HCT116 (cell line): Measurements from ENCODE around the gene SETD2. TPM values are rescaled to one million over a fixed set of nuclear protein-coding genes. Genes with fewer than 3 reads are reported as not detected.

Experiments used
- ATAC-seq: fragments of 200-7000 bp; cut with Tn5 transposase; 2 replicates; pipeline ENCODE4 v1.9.1; 2020; ENCODE audit warnings: mild to moderate bottlenecking, moderate library complexity
- BruUV-seq: library from RNA; stranded (reverse); fragments of 400-500 nt; replicated peaks from 2 replicates; lab custom pipeline; 2021; lab: Mats Ljungman, UMichigan
- CTCF ChIA-PET: fragments of 300-600 bp; sonication (Branson Sonifier 250); formaldehyde crosslinking; loops from one replicate; lab custom pipeline; 2021; ENCODE audit warnings: antibody characterized with exemption; lab: Charles Lee
- POLR2A ChIA-PET: fragments of 300-600, 350-600 bp; sonication (Branson Sonifier 250); formaldehyde crosslinking; loops from one replicate; lab custom pipeline; 2021; ENCODE audit warnings: antibody characterized with exemption; lab: Charles Lee
- RAD21 ChIA-PET, 2 experiments: fragments of 300-600 bp; sonication (Branson Sonifier 250); formaldehyde crosslinking; loops; one replicate each; lab custom pipeline; 2023; ENCODE audit warnings: low total read pairs in 2 of 2; ENCODE audit not compliant: uncharacterized antibody in 2 of 2, unreplicated experiment in 2 of 2, low non-redundant PET in 1 of 2; lab: Charles Lee
- DNase-seq: peaks from one replicate; pipeline ENCODE4 v3.0.0-alpha.2; 2010; ENCODE audit warnings: low read depth, low spot score
- H2AFZ ChIP-seq: fragments of 200-600 bp; shearing (Covaris generic), sonication (generic); 2 replicates; pipeline ENCODE4 v1.6.1; 2017; ENCODE audit warnings: low read depth, mixed run types, mixed read lengths, antibody characterized with exemption, low read length; ENCODE audit not compliant: poor library complexity, severe bottlenecking
- H3K27ac ChIP-seq: 2 replicates; pipeline ENCODE4 v1.5.1; 2012; ENCODE audit warnings: low read depth, low read length
- H3K27me3 ChIP-seq: fragments of 200-600 bp; sonication (generic); 2 replicates; pipeline ENCODE4 v1.6.1; 2016; ENCODE audit warnings: mixed run types, low read length, mixed read lengths; ENCODE audit not compliant: insufficient read depth
- H3K36me3 ChIP-seq, 2 experiments: fragments of 200-500 bp in 1 of 2; fragments of 200-600 bp in 1 of 2; sonication (Bioruptor generic) in 1 of 2; sonication (generic) in 1 of 2; 2 replicates each; pipeline versions ENCODE4 v1.5.1 to v1.6.1; 2014 to 2016; ENCODE audit warnings: low read length in 2 of 2, inconsistent platforms in 1 of 2, mixed read lengths in 1 of 2, mixed run types in 1 of 2; ENCODE audit not compliant: insufficient read depth in 2 of 2, control insufficient read depth in 1 of 2
- H3K4me1 ChIP-seq, 2 experiments: fragments of 200-600 bp in 1 of 2; sonication (generic) in 1 of 2; 2 replicates each; pipeline versions ENCODE4 v1.5.1 to v1.6.1; 2012 to 2017; ENCODE audit warnings: low read length in 2 of 2, inconsistent platforms in 1 of 2, mild to moderate bottlenecking in 1 of 2, mixed read lengths in 1 of 2, mixed run types in 1 of 2, moderate library complexity in 1 of 2; ENCODE audit not compliant: insufficient read depth in 2 of 2, control insufficient read depth in 1 of 2
- H3K4me2 ChIP-seq: fragments of 200-600 bp; sonication (generic); 2 replicates; pipeline ENCODE4 v1.6.1; 2017; ENCODE audit warnings: mixed run types, low read length, mixed read lengths
- H3K4me3 ChIP-seq, 2 experiments: fragments of 200-600 bp in 1 of 2; sonication (generic) in 1 of 2; replicated peaks in 1 of 2; 2 replicates each; pipeline ENCODE4 v1.5.1; 2011 to 2016; ENCODE audit warnings: low read length in 2 of 2, control low read depth in 1 of 2, low read depth in 1 of 2, mild to moderate bottlenecking in 1 of 2, mixed read lengths in 1 of 2, mixed run types in 1 of 2
- H3K79me2 ChIP-seq: fragments of 200-600 bp; sonication (generic); 2 replicates; pipeline ENCODE4 v1.6.1; 2017; ENCODE audit warnings: mild to moderate bottlenecking, mixed run types, low read length, moderate library complexity, mixed read lengths; ENCODE audit not compliant: insufficient read depth
- H3K9ac ChIP-seq: fragments of 200-600 bp; sonication (generic); 2 replicates; pipeline ENCODE4 v1.6.1; 2016; ENCODE audit warnings: low read length, mixed read lengths
- H3K9me2 ChIP-seq: fragments of 200-600 bp; sonication (generic), shearing (Covaris generic); 2 replicates; pipeline ENCODE4 v1.6.1; 2017; ENCODE audit warnings: mixed run types, mild to moderate bottlenecking, moderate library complexity; ENCODE audit not compliant: insufficient read depth
- H3K9me3 ChIP-seq, 2 experiments: fragments of 200-500 bp in 1 of 2; fragments of 200-600 bp in 1 of 2; sonication (Bioruptor generic) in 1 of 2; sonication (generic) in 1 of 2; 2 replicates each; pipeline ENCODE4 v1.6.1; 2014 to 2017; ENCODE audit warnings: low read length in 2 of 2, mixed read lengths in 2 of 2, inconsistent platforms in 1 of 2, low read depth in 1 of 2, mild to moderate bottlenecking in 1 of 2, mixed run types in 1 of 2, moderate library complexity in 1 of 2; ENCODE audit not compliant: control insufficient read depth in 1 of 2, insufficient read depth in 1 of 2
- H4K20me1 ChIP-seq: fragments of 200-600 bp; sonication (generic), shearing (Covaris generic); 2 replicates; pipeline ENCODE4 v1.6.1; 2017; ENCODE audit warnings: mixed run types, mild to moderate bottlenecking, moderate library complexity; ENCODE audit not compliant: insufficient read depth
- ATF3 ChIP-seq: IDR thresholded peaks from 2 replicates; pipeline ENCODE4 v1.6.1; 2012
- CBX3 ChIP-seq: IDR thresholded peaks from 2 replicates; pipeline ENCODE4 v1.6.1; 2012; ENCODE audit warnings: low read depth
- CEBPB ChIP-seq: IDR thresholded peaks from 2 replicates; pipeline ENCODE4 v1.6.1; 2012; ENCODE audit warnings: low read depth
- CTCF ChIP-seq, 3 experiments: fragments of 200-600 bp in 1 of 3; sonication (generic) in 1 of 3; IDR thresholded peaks in 2 of 3; conservative IDR thresholded peaks in 1 of 3; 2 replicates each; pipeline ENCODE4 v1.5.1; 2012 to 2017; ENCODE audit warnings: low read depth in 2 of 3, low read length in 2 of 3, antibody characterized with exemption in 1 of 3, borderline replicate concordance in 1 of 3, control low read depth in 1 of 3, mild to moderate bottlenecking in 1 of 3, mixed read lengths in 1 of 3, mixed run types in 1 of 3, moderate library complexity in 1 of 3; ENCODE audit not compliant: insufficient read depth in 1 of 3
- EGR1 ChIP-seq: IDR thresholded peaks from 2 replicates; pipeline ENCODE4 v1.6.1; 2012; ENCODE audit warnings: low read depth
- ELF1 ChIP-seq: IDR thresholded peaks from 2 replicates; pipeline ENCODE4 v1.6.1; 2012; ENCODE audit warnings: low read depth, borderline replicate concordance
- EZH2 ChIP-seq: fragments of 200-600 bp; sonication (generic); IDR thresholded peaks from 2 replicates; pipeline ENCODE4 v1.6.1; 2017; ENCODE audit warnings: antibody characterized with exemption, mixed run types
- EZH2phosphoT487 ChIP-seq: fragments of 200-600 bp; IDR thresholded peaks from 2 replicates; pipeline ENCODE4 v1.6.1; 2018; ENCODE audit warnings: antibody characterized with exemption, borderline replicate concordance
- FOSL1 ChIP-seq: IDR thresholded peaks from 2 replicates; pipeline ENCODE4 v1.6.1; 2012; ENCODE audit warnings: low read depth
- JUND ChIP-seq: IDR thresholded peaks from 2 replicates; pipeline ENCODE4 v1.6.1; 2012
- POLR2A ChIP-seq: IDR thresholded peaks from 2 replicates; pipeline ENCODE4 v1.7.0; 2011; ENCODE audit warnings: borderline replicate concordance; ENCODE audit not compliant: insufficient read depth, insufficient read length; ENCODE audit errors: extremely low read depth
- POLR2AphosphoS5 ChIP-seq: IDR thresholded peaks from 2 replicates; pipeline ENCODE4 v1.6.1; 2011; ENCODE audit warnings: mild to moderate bottlenecking, low read depth, low read length, moderate library complexity
- RAD21 ChIP-seq: IDR thresholded peaks from 2 replicates; pipeline ENCODE4 v1.6.1; 2012; ENCODE audit warnings: low read depth, mild to moderate bottlenecking
- SIN3A ChIP-seq: IDR thresholded peaks from 2 replicates; pipeline ENCODE4 v1.6.1; 2012; ENCODE audit warnings: low read depth
- SP1 ChIP-seq: IDR thresholded peaks from 2 replicates; pipeline ENCODE4 v1.6.1; 2012; ENCODE audit warnings: low read depth
- TCF7L2 ChIP-seq: IDR thresholded peaks from 2 replicates; pipeline ENCODE4 v1.7.0; 2011; ENCODE audit warnings: borderline replicate concordance, inconsistent platforms; ENCODE audit not compliant: insufficient read depth, insufficient read length; ENCODE audit errors: extremely low read depth
- YY1 ChIP-seq: IDR thresholded peaks from 2 replicates; pipeline ENCODE4 v1.6.1; 2011; ENCODE audit warnings: low read length, low read depth, moderate library complexity, mild to moderate bottlenecking; ENCODE audit not compliant: insufficient replicate concordance; ENCODE audit errors: extremely low read depth
- ZFX ChIP-seq: fragments of 450-650 bp; IDR thresholded peaks from 2 replicates; pipeline ENCODE4 v1.6.1; 2017
- intact Hi-C: fragments of 100-400 bp; cut with micrococcal nuclease; formaldehyde crosslinking; loops from 2 replicates; pipeline ENCODE4 v1.10.0; 2022
- total RNA-seq: library from RNA; stranded (reverse); gene quantifications from one replicate; pipeline ENCODE4 v1.2.1, GENCODE V29; 2021; ENCODE audit not compliant: unreplicated experiment

The SETD2 gene
- total RNA-seq, 1 experiment from 2014 or later = 33.0 TPM

- H3K4me2 ChIP-seq = no peak overlapping the region
- intact Hi-C loops = no loop called here
- H3K4me1 ChIP-seq = peaks cover 0 to 15% of the 10 kb centered on the region in 2 experiments; a peak in 1 of 4 replicates
- H3K27me3 ChIP-seq = no peaks in the 10 kb centered on the region
- ATAC-seq = no peak
- H3K4me3 ChIP-seq = no peak overlapping the region
- no TSS peak for BruUV-seq
- ChIA-PET POLR2A (no interaction called here), RAD21 (no interaction called here), CTCF (no interaction called here)
- peaks cover 0 to 24% of the 10 kb centered on the region in 2 experiments; a peak in 2 of 4 replicates for H3K36me3 ChIP-seq
- no peak overlapping the region for H3K9ac ChIP-seq
- H3K79me2 ChIP-seq = no peaks in the 10 kb centered on the region
- no peaks in the 10 kb centered on the region for H3K9me2 ChIP-seq
- no peaks in the 10 kb centered on the region for H3K9me3 ChIP-seq
- TF ChIP-seq YY1 (no peak), ATF3 (no peak), JUND (no peak), CEBPB (no peak), EZH2phosphoT487 (no peak), EZH2 (no peak), ELF1 (no peak), EGR1 (no peak), TCF7L2 (no peak), POLR2AphosphoS5 (no peak), SIN3A (no peak), POLR2A (no peak), FOSL1 (no peak), CTCF (IDR thresholded peaks at IDR 0.05 in 2 of 3, conservative IDR thresholded peaks at IDR 0.05 in 1 of 3; ENCODE audit: borderline replicate concordance in 1 of 3, insufficient read depth in 1 of 3, low read depth in 2 of 3, low read length in 2 of 3) (no peak), RAD21 (no peak), CBX3 (no peak), SP1 (no peak), ZFX (no peak)
- no peaks in the 10 kb centered on the region for H4K20me1 ChIP-seq
- no peak overlapping the region for H2AFZ ChIP-seq
- DNase-seq = no peak
- H3K27ac ChIP-seq = no peak overlapping the region
Observed at GRCh38 chr3:47001731-47002170, 162.2 kb downstream of the SETD2 start.
